ENCODE results near the gene CFAP97D1. TPM values are rescaled to one million over a fixed set of nuclear protein-coding genes. Genes with fewer than 3 reads are reported as not detected.

The CFAP97D1 gene
- total and polyA plus RNA-seq, 10 of the 15 experiments (the other 5 are each of a cell fraction or from before 2014, with no cell fraction given), result 0.13 TPM; not detected in 9

- RAD21 ChIA-PET (ENCODE audit: unreplicated experiment), result interaction anchor here (1.0 kb wide), 1 partner anchor 21 kb away, joined by 3 read pairs; no protein-coding TSS in a partner anchor
Measured at GRCh38 chr17:43822570-43823190, 42.4 kb downstream of the CFAP97D1 start.

More at GRCh38 chr17:43822570-43823190, 42.4 kb downstream of the CFAP97D1 start:
- Histone ChIP-seq H3K4me2 (ENCODE audit: control insufficient read depth, insufficient read depth) (no peak overlapping the region), H3K36me3 (ENCODE audit: control insufficient read depth in 2 of 2, insufficient read depth in 2 of 2, low read length in 1 of 2) (no peaks in the 10 kb centered on the region), H3K4me1 (ENCODE audit: control insufficient read depth, insufficient read depth, low read length) (no peaks in the 10 kb centered on the region), H3K27me3 (replicated peaks in 1 of 2; ENCODE audit: control insufficient read depth in 2 of 2, insufficient read depth in 2 of 2, low read length in 1 of 2) (no peaks in the 10 kb centered on the region; a peak in 1 of 4 replicates), H3K79me2 (ENCODE audit: control insufficient read depth, insufficient read depth, low read length) (no peaks in the 10 kb centered on the region), H3K4me3 (no peak overlapping the region), H3K27ac (ENCODE audit: control insufficient read depth, insufficient read depth) (no peak overlapping the region), H3K9me3 (replicated peaks; ENCODE audit: control insufficient read depth, insufficient read depth, low read length) (no peaks in the 10 kb centered on the region), H3K9ac (ENCODE audit: control insufficient read depth, insufficient read depth, low read length) (no peak overlapping the region), H4K20me1 (ENCODE audit: control insufficient read depth, insufficient read depth) (no peaks in the 10 kb centered on the region), H2AFZ (ENCODE audit: control insufficient read depth, low read depth, low read length) (no peak overlapping the region)
- ATAC-seq (no peak), FAIRE-seq (no peak), DNase-seq (ENCODE audit: low read depth, low spot score) (no peak)
- 13% methylated on average over 5 of the region's 5 CpGs for WGBS (ENCODE audit: insufficient coverage, insufficient replicate concordance, low lambda C conversion rate, missing lambda C conversion rate)
- intact Hi-C loops (cut with micrococcal nuclease; ENCODE audit: unreplicated experiment), result no loop called here
- CTCF ChIA-PET, result no interaction called here
- BruUV-seq (replicated peaks), result no TSS peak
- SMC1A ChIA-PET (ENCODE audit: uncharacterized antibody, unreplicated experiment), result no interaction called here
- in situ Hi-C loops (cut with MboI), result no loop called here
- no peak for TF ChIP-seq KAT2A (conservative IDR thresholded peaks at IDR 0.05; ENCODE audit: control insufficient read depth, low read depth, low read length)
- TF ChIP-seq FOXM1 (IDR thresholded peaks at IDR 0.05; ENCODE audit: low read depth, low read length), result no peak
- TF ChIP-seq NFYB (IDR thresholded peaks at IDR 0.05; ENCODE audit: insufficient read depth, low read depth, low read length), result no peak
- TF ChIP-seq NBN (IDR thresholded peaks at IDR 0.05), result no peak
- no peak for TF ChIP-seq ESRRA (IDR thresholded peaks at IDR 0.05; ENCODE audit: low read length)
- no peak for TF ChIP-seq ZSCAN29 (IDR thresholded peaks at IDR 0.05)
- no peak for TF ChIP-seq RAD21 (IDR thresholded peaks at IDR 0.05; ENCODE audit: insufficient read depth, low read depth, low read length)
- TF ChIP-seq SPI1 (IDR thresholded peaks at IDR 0.05; ENCODE audit: borderline replicate concordance, insufficient read depth, low read depth, low read length), result no peak
- no peak for TF ChIP-seq RUNX3 (IDR thresholded peaks at IDR 0.05; ENCODE audit: low read length)
- TF ChIP-seq PKNOX1 (IDR thresholded peaks at IDR 0.05), result no peak
- no peak for TF ChIP-seq MTA3 (IDR thresholded peaks at IDR 0.05; ENCODE audit: borderline replicate concordance, low read length)
- no peak for TF ChIP-seq SMAD1 (IDR thresholded peaks at IDR 0.05; ENCODE audit: low read depth, partially characterized antibody)
- TF ChIP-seq TAF1 (IDR thresholded peaks at IDR 0.05; ENCODE audit: borderline replicate concordance, low read depth, low read length), result no peak
- no peak for TF ChIP-seq MEF2A (IDR thresholded peaks at IDR 0.05; ENCODE audit: insufficient read depth, low read depth, low read length)
- TF ChIP-seq IRF4 (IDR thresholded peaks at IDR 0.05; ENCODE audit: low read depth, low read length), result no peak
- TF ChIP-seq ZZZ3 (IDR thresholded peaks at IDR 0.05; ENCODE audit: control insufficient read depth, insufficient read length, low read depth), result no peak
- no peak for TF ChIP-seq USF2 (IDR thresholded peaks at IDR 0.05; ENCODE audit: borderline replicate concordance, low read depth, low read length)
- TF ChIP-seq POLR2AphosphoS5 (IDR thresholded peaks at IDR 0.05; ENCODE audit: low read length), result no peak
- POLR2A ChIA-PET, result no interaction called here

Measured in GM12878 (cell line).